ENCODE data around the gene WWTR1.

DNA sequence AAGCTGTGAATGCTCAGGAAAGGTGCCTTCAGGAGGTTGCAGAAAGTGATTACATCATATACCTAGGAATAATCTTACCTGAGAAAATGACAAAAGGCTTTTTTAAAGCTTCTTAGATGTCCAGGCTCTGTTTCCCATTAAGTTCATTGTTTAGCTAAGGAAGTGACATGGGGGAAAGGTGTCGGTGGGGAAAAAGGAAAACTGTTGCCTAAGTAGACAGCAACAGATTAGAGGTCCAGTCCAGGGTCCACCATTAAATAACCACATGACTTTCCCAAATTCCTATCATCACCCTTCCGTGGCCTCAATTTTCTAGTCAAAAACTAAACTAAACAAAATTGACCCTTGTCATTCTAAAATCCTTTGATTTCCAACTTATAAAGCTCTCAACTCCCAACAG, 4.3 kb downstream of the WWTR1 start:
- TF ChIP-seq, protein P1, sequence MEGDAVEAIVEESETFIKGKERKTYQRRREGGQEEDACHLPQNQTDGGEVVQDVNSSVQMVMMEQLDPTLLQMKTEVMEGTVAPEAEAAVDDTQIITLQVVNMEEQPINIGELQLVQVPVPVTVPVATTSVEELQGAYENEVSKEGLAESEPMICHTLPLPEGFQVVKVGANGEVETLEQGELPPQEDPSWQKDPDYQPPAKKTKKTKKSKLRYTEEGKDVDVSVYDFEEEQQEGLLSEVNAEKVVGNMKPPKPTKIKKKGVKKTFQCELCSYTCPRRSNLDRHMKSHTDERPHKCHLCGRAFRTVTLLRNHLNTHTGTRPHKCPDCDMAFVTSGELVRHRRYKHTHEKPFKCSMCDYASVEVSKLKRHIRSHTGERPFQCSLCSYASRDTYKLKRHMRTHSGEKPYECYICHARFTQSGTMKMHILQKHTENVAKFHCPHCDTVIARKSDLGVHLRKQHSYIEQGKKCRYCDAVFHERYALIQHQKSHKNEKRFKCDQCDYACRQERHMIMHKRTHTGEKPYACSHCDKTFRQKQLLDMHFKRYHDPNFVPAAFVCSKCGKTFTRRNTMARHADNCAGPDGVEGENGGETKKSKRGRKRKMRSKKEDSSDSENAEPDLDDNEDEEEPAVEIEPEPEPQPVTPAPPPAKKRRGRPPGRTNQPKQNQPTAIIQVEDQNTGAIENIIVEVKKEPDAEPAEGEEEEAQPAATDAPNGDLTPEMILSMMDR (conservative IDR thresholded peaks at IDR 0.05 in 1 of 2, IDR thresholded peaks at IDR 0.05 in 1 of 2; ENCODE audit: extremely low read depth in 1 of 2, insufficient read depth in 1 of 2, low read depth in 1 of 2, low read length in 2 of 2): no peak
- TF ChIP-seq EZH2 (IDR thresholded peaks at IDR 0.05; ENCODE audit: borderline replicate concordance, low read length): no peak

All from mammary epithelial cell (primary cell).